Esophagus muscularis mucosa (tissue), 4 donors: ENCODE results near the gene DNAH2. TPM values are rescaled to one million over a fixed set of nuclear protein-coding genes. Genes with fewer than 3 reads are reported as not detected.

Experiments used
- DNase-seq: peaks from one replicate; pipeline ENCODE4 v3.0.0-alpha.2; 2017; ENCODE audit errors: extremely low spot score
- H3K27ac ChIP-seq, 4 donors: fragments of 200-600 bp; sonication (generic); replicated peaks in 1 of 4; 1 replicate in 3 of 4; 2 replicates in 1 of 4; pipeline ENCODE4 v1.5.1; 2016 to 2019; ENCODE audit warnings: mild to moderate bottlenecking in 1 of 4
- H3K27me3 ChIP-seq, 4 donors: fragments of 200-600 bp; sonication (generic); one replicate each; pipeline versions ENCODE4 v1.5.1 to v1.6.0; 2016 to 2019
- H3K36me3 ChIP-seq, 4 donors: fragments of 200-600 bp; sonication (generic); one replicate each; pipeline ENCODE4 v1.5.1; 2016 to 2019
- H3K4me1 ChIP-seq, 4 donors: fragments of 200-600 bp; sonication (generic); one replicate each; pipeline ENCODE4 v1.5.1; 2016 to 2019
- H3K4me3 ChIP-seq, 4 donors: fragments of 200-600 bp; sonication (generic); 1 replicate in 2 of 4; 2 replicates in 2 of 4; pipeline ENCODE4 v1.5.1; 2016 to 2019; ENCODE audit warnings: mild to moderate bottlenecking in 4 of 4, moderate library complexity in 1 of 4
- H3K9me3 ChIP-seq, 4 donors: fragments of 200-600 bp; sonication (generic); 1 replicate in 3 of 4; 2 replicates in 1 of 4; pipeline ENCODE4 v1.5.1; 2016 to 2019
- EP300 ChIP-seq: sonication (generic); formaldehyde crosslinking; IDR thresholded peaks from one replicate; pipeline ENCODE4 v1.6.1; 2017; ENCODE audit warnings: antibody characterized with exemption
- POLR2A ChIP-seq: fragments of 450-650 bp; IDR thresholded peaks from one replicate; pipeline ENCODE4 v1.6.1; 2017; ENCODE audit warnings: antibody characterized with exemption, moderate library complexity, mild to moderate bottlenecking, low read depth
- POLR2AphosphoS5 ChIP-seq, 2 donors: sonication (generic); formaldehyde crosslinking; IDR thresholded peaks; one replicate each; pipeline ENCODE4 v1.6.1; 2017; ENCODE audit warnings: antibody characterized with exemption in 2 of 2
- WGBS: methylation state at CpG from one replicate; pipeline ENCODE4 v1.1.5; 2018; 5-methylcytosine and 5-hydroxymethylcytosine counted together
- intact Hi-C: fragments of 100-400 bp; cut with DNase I; formaldehyde crosslinking; loops from one replicate; pipeline ENCODE4 v1.15.1; 2023
- total RNA-seq, 4 donors: library from RNA; depleted of rRNA; stranded (reverse); fragments of >200 nt; gene quantifications; one replicate each; pipeline versions ENCODE4 v1.1.0 to v1.2.1, GENCODE V29; 2016
- TF ChIP-seq, protein P1 (sequence below), 3 experiments: fragments of 200-600 bp in 2 of 3; fragments of 450-650 bp in 1 of 3; sonication (generic) in 2 of 3; IDR thresholded peaks; one replicate each; pipeline ENCODE4 v1.5.1; 2017 to 2019; ENCODE audit warnings: antibody characterized with exemption in 3 of 3, mild to moderate bottlenecking in 2 of 3, moderate library complexity in 1 of 3

DNAH2 gene
- total RNA-seq, 4 donors from 2014 or later, result under 0.01 to 0.17 (median 0.06) TPM

- H3K4me1 ChIP-seq, result peaks cover 18 to 25% (median 21%) of the 10 kb centered on the region in 4 donors
- 77% methylated on average over 10 of the region's 10 CpGs for WGBS
- H3K27me3 ChIP-seq, result peaks cover 0 to 66% (median 26%) of the 10 kb centered on the region in 4 donors
- DNase-seq, result no peak
- intact Hi-C loops, result no loop called here
- no peaks in the 10 kb centered on the region for H3K36me3 ChIP-seq
- H3K4me3 ChIP-seq, result no peak overlapping the region
- H3K27ac ChIP-seq, result no peak overlapping the region
- no peaks in the 10 kb centered on the region for H3K9me3 ChIP-seq
- TF ChIP-seq POLR2AphosphoS5 (IDR thresholded peaks at IDR 0.05) (no peak), POLR2A (no peak), EP300 (no peak)
- TF ChIP-seq, protein P1, sequence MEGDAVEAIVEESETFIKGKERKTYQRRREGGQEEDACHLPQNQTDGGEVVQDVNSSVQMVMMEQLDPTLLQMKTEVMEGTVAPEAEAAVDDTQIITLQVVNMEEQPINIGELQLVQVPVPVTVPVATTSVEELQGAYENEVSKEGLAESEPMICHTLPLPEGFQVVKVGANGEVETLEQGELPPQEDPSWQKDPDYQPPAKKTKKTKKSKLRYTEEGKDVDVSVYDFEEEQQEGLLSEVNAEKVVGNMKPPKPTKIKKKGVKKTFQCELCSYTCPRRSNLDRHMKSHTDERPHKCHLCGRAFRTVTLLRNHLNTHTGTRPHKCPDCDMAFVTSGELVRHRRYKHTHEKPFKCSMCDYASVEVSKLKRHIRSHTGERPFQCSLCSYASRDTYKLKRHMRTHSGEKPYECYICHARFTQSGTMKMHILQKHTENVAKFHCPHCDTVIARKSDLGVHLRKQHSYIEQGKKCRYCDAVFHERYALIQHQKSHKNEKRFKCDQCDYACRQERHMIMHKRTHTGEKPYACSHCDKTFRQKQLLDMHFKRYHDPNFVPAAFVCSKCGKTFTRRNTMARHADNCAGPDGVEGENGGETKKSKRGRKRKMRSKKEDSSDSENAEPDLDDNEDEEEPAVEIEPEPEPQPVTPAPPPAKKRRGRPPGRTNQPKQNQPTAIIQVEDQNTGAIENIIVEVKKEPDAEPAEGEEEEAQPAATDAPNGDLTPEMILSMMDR (IDR thresholded peaks at IDR 0.05), result no peak
Observed at GRCh38 chr17:7714721-7715594, 2.6 kb upstream of the DNAH2 start.

- Histone ChIP-seq H3K27ac (peak overlapping the region; percentile 58 to 75 (median 64)), H3K4me1 (peaks cover 18 to 25% (median 21%) of the 10 kb centered on the region in 4 donors), H3K9me3 (no peaks in the 10 kb centered on the region), H3K36me3 (no peaks in the 10 kb centered on the region), H3K4me3 (peak overlapping the region; percentile 56 to 79 (median 66)), H3K27me3 (peaks cover 0 to 54% (median 25%) of the 10 kb centered on the region in 4 donors)
- intact Hi-C loops, result no loop called here
- DNase-seq, result no peak
- TF ChIP-seq, protein P1 (IDR thresholded peaks at IDR 0.05), result no peak
- no peak for TF ChIP-seq EP300
- TF ChIP-seq POLR2AphosphoS5 (IDR thresholded peaks at IDR 0.05), result no peak
- TF ChIP-seq POLR2A, result no peak
- 42% methylated on average over 20 of the region's 20 CpGs for WGBS
Observed at GRCh38 chr17:7715936-7716886, 1.3 kb upstream of the DNAH2 start.

DNA sequence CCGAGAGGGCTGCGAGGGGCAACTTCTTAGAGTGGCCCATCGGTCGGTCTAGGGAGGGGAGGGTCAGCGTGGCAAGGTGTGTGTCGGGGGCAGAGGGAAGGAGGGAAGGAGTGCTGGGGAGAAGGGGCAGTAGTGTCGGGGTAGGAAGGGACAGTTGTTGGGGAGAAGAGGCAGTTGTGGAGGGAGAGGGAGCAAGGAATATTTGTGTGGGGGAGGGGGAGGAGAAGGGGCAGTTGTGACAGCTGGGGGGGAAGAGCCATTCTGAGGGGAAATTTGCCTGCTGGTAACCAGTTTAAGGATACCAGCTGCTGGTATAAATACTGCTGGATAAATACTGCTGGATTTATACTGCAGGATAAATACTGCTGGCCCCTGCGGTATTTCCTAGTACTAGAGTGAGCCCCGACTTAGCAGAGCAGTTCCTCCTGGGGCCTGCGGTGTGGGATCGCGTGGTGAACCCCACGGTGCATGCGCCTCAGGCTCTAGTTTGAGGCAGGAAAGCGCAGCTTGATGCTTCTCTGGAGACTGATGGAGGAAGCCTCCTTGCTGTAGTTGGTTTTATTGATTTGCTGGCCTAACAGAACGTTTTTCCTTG is 309 bp downstream of the DNAH2 start:
- Histone ChIP-seq H3K4me3 (peak overlapping the region; percentile 56 to 79 (median 66)), H3K27me3 (peaks cover 0 to 46% (median 13%) of the 10 kb centered on the region in 4 donors), H3K4me1 (peaks cover 18 to 25% (median 21%) of the 10 kb centered on the region in 4 donors), H3K36me3 (no peaks in the 10 kb centered on the region), H3K9me3 (no peaks in the 10 kb centered on the region), H3K27ac (peak overlapping the region; percentile 58 to 75 (median 64))
- 7% methylated on average over 16 of the region's 16 CpGs for WGBS
- no peak for DNase-seq
- TF ChIP-seq EP300, result no peak
- TF ChIP-seq, protein P1 (IDR thresholded peaks at IDR 0.05), result no peak
- TF ChIP-seq POLR2AphosphoS5 (IDR thresholded peaks at IDR 0.05), result no peak
- intact Hi-C loops, result no loop called here

DNA sequence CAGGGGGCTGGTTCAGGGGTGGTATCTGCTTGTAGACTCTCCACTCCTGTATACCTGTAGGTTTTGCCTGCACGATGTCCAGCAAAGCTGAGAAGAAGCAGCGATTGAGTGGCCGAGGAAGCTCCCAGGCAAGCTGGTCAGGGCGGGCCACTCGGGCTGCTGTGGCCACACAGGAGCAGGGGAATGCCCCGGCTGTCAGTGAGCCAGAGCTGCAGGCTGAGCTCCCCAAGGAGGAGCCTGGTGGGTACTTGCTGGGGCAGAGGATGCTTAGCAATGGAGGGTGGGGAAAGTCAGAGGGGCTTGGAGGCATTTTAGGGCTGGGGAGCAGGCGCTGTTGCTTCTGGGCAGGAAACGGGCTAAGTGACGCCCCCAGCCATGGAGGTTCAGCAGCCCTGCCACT is 2.1 kb downstream of the DNAH2 start:
- peaks cover 0 to 43% (median 2%) of the 10 kb centered on the region in 4 donors for H3K27me3 ChIP-seq
- intact Hi-C loops, result no loop called here
- H3K4me3 ChIP-seq, result no peak overlapping the region
- peaks cover 18 to 25% (median 21%) of the 10 kb centered on the region in 4 donors for H3K4me1 ChIP-seq
- H3K27ac ChIP-seq, result no peak overlapping the region
- no peaks in the 10 kb centered on the region for H3K9me3 ChIP-seq
- WGBS, result 71% methylated on average over 9 of the region's 9 CpGs
- H3K36me3 ChIP-seq, result no peaks in the 10 kb centered on the region
- no peak for DNase-seq
- TF ChIP-seq POLR2AphosphoS5 (IDR thresholded peaks at IDR 0.05) (no peak), POLR2A (no peak), EP300 (no peak)
- TF ChIP-seq, protein P1 (IDR thresholded peaks at IDR 0.05), result no peak
